HepG2 (cell line): Measurements from ENCODE around the gene KRT24. TPM values are rescaled to one million over a fixed set of nuclear protein-coding genes. Genes with fewer than 3 reads are reported as not detected.
A peak's percentile ranks its signal among the peaks of the same experiment; 100 is the strongest.

Experiments used
- ARHGAP35 ChIP-seq: sonication (generic); formaldehyde crosslinking; IDR thresholded peaks from 2 replicates; pipeline ENCODE4 v1.9.0; 2022; ENCODE audit warnings: mild to moderate bottlenecking, inconsistent platforms, moderate library complexity, missing genetic modification reagents, borderline replicate concordance
- ARNT2 ChIP-seq: sonication (generic); formaldehyde crosslinking; IDR thresholded peaks from 2 replicates; pipeline ENCODE4 v1.8.0; 2022; ENCODE audit warnings: mild to moderate bottlenecking, low read depth, missing genetic modification reagents, moderate library complexity
- HES4 ChIP-seq: sonication (generic); formaldehyde crosslinking; IDR thresholded peaks from 2 replicates; pipeline ENCODE4 v1.9.0; 2021; ENCODE audit warnings: mild to moderate bottlenecking, missing genetic modification reagents, borderline replicate concordance
- HHEX ChIP-seq: IDR thresholded peaks from 2 replicates; pipeline ENCODE4 v1.6.1; 2016; ENCODE audit warnings: control low read depth
- MAZ ChIP-seq, 2 experiments: sonication (generic) in 1 of 2; formaldehyde crosslinking in 1 of 2; IDR thresholded peaks; 2 replicates each; pipeline versions ENCODE4 v1.5.0 to v1.6.1; 2012 to 2020; ENCODE audit warnings: low read depth in 2 of 2, mild to moderate bottlenecking in 2 of 2, borderline replicate concordance in 1 of 2, improper control_type of control experiment in 1 of 2, low read length in 1 of 2, missing genetic modification reagents in 1 of 2, moderate library complexity in 1 of 2
- MEF2D ChIP-seq: sonication (generic); formaldehyde crosslinking; IDR thresholded peaks from 2 replicates; pipeline ENCODE4 v1.5.1; 2020; ENCODE audit warnings: mild to moderate bottlenecking, missing genetic modification reagents
- MXD4 ChIP-seq: IDR thresholded peaks from 2 replicates; pipeline ENCODE4 v1.6.1; 2016; ENCODE audit warnings: mild to moderate bottlenecking, missing biosample characterization, missing genetic modification reagents
- MYC ChIP-seq: sonication (generic); formaldehyde crosslinking; IDR thresholded peaks from 2 replicates; pipeline ENCODE4 v1.9.0; 2021; ENCODE audit warnings: missing genetic modification reagents, borderline replicate concordance
- NCOR1 ChIP-seq: fragments of 200-600 bp; sonication (generic); IDR thresholded peaks from 2 replicates; pipeline ENCODE4 v1.7.0; 2017; ENCODE audit warnings: antibody characterized with exemption, low read length, borderline replicate concordance
- NFE2L2 ChIP-seq: fragments of 150-350 bp; IDR thresholded peaks from 2 replicates; pipeline ENCODE4 v1.6.1; 2014; ENCODE audit warnings: low read length
- RBM39 ChIP-seq: fragments of 200-400 bp; formaldehyde crosslinking; IDR thresholded peaks from one replicate; pipeline ENCODE4 v1.6.1; 2018; ENCODE audit warnings: antibody characterized with exemption, mild to moderate bottlenecking, low read depth, low read length; ENCODE audit not compliant: poor library complexity, severe bottlenecking
- SMYD3 ChIP-seq: sonication (generic); formaldehyde crosslinking; IDR thresholded peaks from 2 replicates; pipeline ENCODE4 v1.8.1; 2023; ENCODE audit warnings: mild to moderate bottlenecking, missing genetic modification reagents
- TAF1 ChIP-seq: sonication (generic); formaldehyde crosslinking; IDR thresholded peaks from 2 replicates; pipeline ENCODE4 v1.4.0; 2020; ENCODE audit warnings: missing genetic modification reagents
- ZMYM4 ChIP-seq: sonication (generic); formaldehyde crosslinking; IDR thresholded peaks from 2 replicates; pipeline ENCODE4 v1.8.1; 2023; ENCODE audit warnings: mild to moderate bottlenecking, missing genetic modification reagents
- ZNF143 ChIP-seq: sonication (generic); formaldehyde crosslinking; IDR thresholded peaks from 2 replicates; pipeline ENCODE4 v1.4.0; 2020; ENCODE audit warnings: missing genetic modification reagents
- ZNF367 ChIP-seq: sonication (generic); formaldehyde crosslinking; IDR thresholded peaks from 2 replicates; pipeline ENCODE4 v1.4.0; 2020; ENCODE audit warnings: missing genetic modification reagents, borderline replicate concordance
- ZNF543 ChIP-seq: sonication (generic); formaldehyde crosslinking; IDR thresholded peaks from 2 replicates; pipeline ENCODE4 v1.4.0; 2020; ENCODE audit warnings: mild to moderate bottlenecking, missing genetic modification reagents
- ZNF747 ChIP-seq: sonication (generic); formaldehyde crosslinking; IDR thresholded peaks from 2 replicates; pipeline ENCODE4 v1.8.1; 2023; ENCODE audit warnings: missing genetic modification reagents, mild to moderate bottlenecking, borderline replicate concordance
- ZNF777 ChIP-seq: sonication (generic); formaldehyde crosslinking; IDR thresholded peaks from 2 replicates; pipeline ENCODE4 v1.4.0; 2020; ENCODE audit warnings: missing genetic modification reagents
- ZSCAN21 ChIP-seq: sonication (generic); formaldehyde crosslinking; IDR thresholded peaks from 2 replicates; pipeline ENCODE4 v1.8.0; 2022; ENCODE audit warnings: mild to moderate bottlenecking, missing genetic modification reagents, moderate library complexity, borderline replicate concordance
- polyA plus RNA-seq, 8 experiments: library from polyadenylated mRNA; depleted of rRNA in 3 of 8; stranded (reverse) in 7 of 8; unstranded in 1 of 8; fragments of >200 nt; fragmentation: Illumina TruSeq in 4 of 8; extraction: Trizol in 4 of 8; gene quantifications; 2 replicates each; pipeline versions ENCODE4 v1.2.1 to v1.2.3, GENCODE V29; 2011 to 2016; ENCODE audit warnings: low read depth in 4 of 8, missing spikeins in 1 of 8, mixed read lengths in 1 of 8; ENCODE audit not compliant: insufficient read depth in 1 of 8
- total RNA-seq, 5 experiments: library from RNA; depleted of rRNA; stranded (reverse); fragments of >200 nt; fragmentation: Illumina TruSeq; extraction: Trizol; gene quantifications; 2 replicates each; pipeline ENCODE4 v1.2.3, GENCODE V29; 2016; ENCODE audit warnings: low read depth in 1 of 5
- TF ChIP-seq, protein P1 (sequence below): sonication (generic); formaldehyde crosslinking; IDR thresholded peaks from 2 replicates; pipeline ENCODE4 v1.4.0; 2020; ENCODE audit warnings: mild to moderate bottlenecking, low read depth, missing genetic modification reagents
- TF ChIP-seq, protein P2 (sequence below): sonication (generic); formaldehyde crosslinking; IDR thresholded peaks from 2 replicates; pipeline ENCODE4 v1.4.0; 2020; ENCODE audit warnings: missing genetic modification reagents
- TF ChIP-seq, protein P3 (sequence below): sonication (generic); formaldehyde crosslinking; IDR thresholded peaks from 2 replicates; pipeline ENCODE4 v1.5.0; 2020; ENCODE audit warnings: missing genetic modification reagents, mild to moderate bottlenecking, borderline replicate concordance
- TF ChIP-seq, protein P4 (sequence below): sonication (generic); formaldehyde crosslinking; IDR thresholded peaks from 2 replicates; pipeline ENCODE4 v1.8.1; 2023; ENCODE audit warnings: mild to moderate bottlenecking, moderate library complexity, missing genetic modification reagents

The KRT24 gene
- total and polyA plus RNA-seq, 2 of the 13 experiments (the other 11 are each of a cell fraction or from before 2014, with no cell fraction given), result not detected

DNA sequence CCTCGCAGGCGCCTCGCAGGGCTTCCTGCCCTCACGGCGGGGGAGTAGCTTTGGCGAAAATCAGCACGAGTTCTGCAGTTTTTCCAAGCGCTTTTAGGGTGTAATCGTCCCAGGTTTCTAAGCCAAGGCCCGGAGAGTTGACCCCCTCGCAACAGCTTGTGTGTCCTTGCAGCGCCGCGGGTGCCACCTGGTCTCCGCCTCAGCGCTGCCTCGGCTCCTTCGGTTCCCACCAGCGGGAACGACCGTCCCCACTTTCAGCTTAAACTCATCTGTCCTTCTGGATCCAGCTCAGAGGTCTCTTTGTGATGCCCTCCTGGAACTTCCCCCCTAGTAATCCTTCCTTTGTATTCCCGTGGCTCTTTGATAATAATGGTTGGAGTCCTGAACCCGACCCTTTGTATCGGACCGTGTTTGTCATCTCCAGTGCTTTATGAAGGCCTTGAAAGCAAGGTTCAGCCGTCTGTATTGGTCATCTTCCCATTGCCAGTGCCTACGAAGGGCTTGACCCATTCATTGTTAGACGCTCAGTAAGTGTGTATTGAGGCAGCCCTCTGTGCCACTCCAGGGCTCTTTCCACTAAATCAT lies 55.1 kb downstream of the KRT24 start (continued):
- TF ChIP-seq NFE2L2 (0 out of 2 replicates have a peak, but pooled peaks have one; percentile 3), ZNF747 (CRISPR knock-in tag) (0 out of 2 replicates have a peak, but pooled peaks have one; percentile 9), MYC (peak; percentile 79; the same call in 1 of the 2 replicates), ARHGAP35 (CRISPR knock-in tag) (0 out of 2 replicates have a peak, but pooled peaks have one; percentile 47), ZNF367 (CRISPR knock-in tag) (0 out of 2 replicates have a peak, but pooled peaks have one; percentile 1), ZNF143 (CRISPR knock-in tag) (0 out of 2 replicates have a peak, but pooled peaks have one; percentile 4), ZSCAN21 (CRISPR knock-in tag) (no peak), SMYD3 (0 out of 2 replicates have a peak, but pooled peaks have one; percentile 17), ZMYM4 (CRISPR knock-in tag) (peak; percentile 13; the same call in 1 of the 2 replicates), ZNF777 (peak; percentile 29), RBM39 (no peak), NCOR1 (no peak), ARNT2 (CRISPR knock-in tag) (peak; percentile 27; the same call in 1 of the 2 replicates), TAF1 (CRISPR knock-in tag) (0 out of 2 replicates have a peak, but pooled peaks have one; percentile 53), HHEX (no peak), ZNF543 (CRISPR knock-in tag) (0 out of 2 replicates have a peak, but pooled peaks have one; percentile 62), HES4 (no peak), MXD4 (peak; percentile 52; the same call in 1 of the 2 replicates), MEF2D (CRISPR knock-in tag) (0 out of 2 replicates have a peak, but pooled peaks have one; percentile 2), MAZ (IDR thresholded peaks at IDR 0.05; ENCODE audit: borderline replicate concordance, low read depth, low read length) (no peak), MAZ (CRISPR knock-in tag; IDR thresholded peaks at IDR 0.05; ENCODE audit: low read depth) (0 out of 2 replicates have a peak, but pooled peaks have one; percentile 16)
- TF ChIP-seq, protein P1, sequence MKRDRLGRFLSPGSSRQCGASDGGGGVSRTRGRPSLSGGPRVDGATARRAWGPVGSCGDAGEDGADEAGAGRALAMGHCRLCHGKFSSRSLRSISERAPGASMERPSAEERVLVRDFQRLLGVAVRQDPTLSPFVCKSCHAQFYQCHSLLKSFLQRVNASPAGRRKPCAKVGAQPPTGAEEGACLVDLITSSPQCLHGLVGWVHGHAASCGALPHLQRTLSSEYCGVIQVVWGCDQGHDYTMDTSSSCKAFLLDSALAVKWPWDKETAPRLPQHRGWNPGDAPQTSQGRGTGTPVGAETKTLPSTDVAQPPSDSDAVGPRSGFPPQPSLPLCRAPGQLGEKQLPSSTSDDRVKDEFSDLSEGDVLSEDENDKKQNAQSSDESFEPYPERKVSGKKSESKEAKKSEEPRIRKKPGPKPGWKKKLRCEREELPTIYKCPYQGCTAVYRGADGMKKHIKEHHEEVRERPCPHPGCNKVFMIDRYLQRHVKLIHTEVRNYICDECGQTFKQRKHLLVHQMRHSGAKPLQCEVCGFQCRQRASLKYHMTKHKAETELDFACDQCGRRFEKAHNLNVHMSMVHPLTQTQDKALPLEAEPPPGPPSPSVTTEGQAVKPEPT, result peak; percentile 12; the same call in 1 of the 2 replicates
- TF ChIP-seq, protein P2, sequence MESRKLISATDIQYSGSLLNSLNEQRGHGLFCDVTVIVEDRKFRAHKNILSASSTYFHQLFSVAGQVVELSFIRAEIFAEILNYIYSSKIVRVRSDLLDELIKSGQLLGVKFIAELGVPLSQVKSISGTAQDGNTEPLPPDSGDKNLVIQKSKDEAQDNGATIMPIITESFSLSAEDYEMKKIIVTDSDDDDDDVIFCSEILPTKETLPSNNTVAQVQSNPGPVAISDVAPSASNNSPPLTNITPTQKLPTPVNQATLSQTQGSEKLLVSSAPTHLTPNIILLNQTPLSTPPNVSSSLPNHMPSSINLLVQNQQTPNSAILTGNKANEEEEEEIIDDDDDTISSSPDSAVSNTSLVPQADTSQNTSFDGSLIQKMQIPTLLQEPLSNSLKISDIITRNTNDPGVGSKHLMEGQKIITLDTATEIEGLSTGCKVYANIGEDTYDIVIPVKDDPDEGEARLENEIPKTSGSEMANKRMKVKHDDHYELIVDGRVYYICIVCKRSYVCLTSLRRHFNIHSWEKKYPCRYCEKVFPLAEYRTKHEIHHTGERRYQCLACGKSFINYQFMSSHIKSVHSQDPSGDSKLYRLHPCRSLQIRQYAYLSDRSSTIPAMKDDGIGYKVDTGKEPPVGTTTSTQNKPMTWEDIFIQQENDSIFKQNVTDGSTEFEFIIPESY (CRISPR knock-in tag), result no peak
- TF ChIP-seq, protein P3, sequence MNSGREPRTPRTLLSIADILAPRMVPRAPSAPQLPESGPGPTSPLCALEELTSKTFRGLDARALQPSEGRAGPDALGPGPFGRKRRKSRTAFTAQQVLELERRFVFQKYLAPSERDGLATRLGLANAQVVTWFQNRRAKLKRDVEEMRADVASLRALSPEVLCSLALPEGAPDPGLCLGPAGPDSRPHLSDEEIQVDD, result 0 out of 2 replicates have a peak, but pooled peaks have one; percentile 2
- TF ChIP-seq, protein P4, sequence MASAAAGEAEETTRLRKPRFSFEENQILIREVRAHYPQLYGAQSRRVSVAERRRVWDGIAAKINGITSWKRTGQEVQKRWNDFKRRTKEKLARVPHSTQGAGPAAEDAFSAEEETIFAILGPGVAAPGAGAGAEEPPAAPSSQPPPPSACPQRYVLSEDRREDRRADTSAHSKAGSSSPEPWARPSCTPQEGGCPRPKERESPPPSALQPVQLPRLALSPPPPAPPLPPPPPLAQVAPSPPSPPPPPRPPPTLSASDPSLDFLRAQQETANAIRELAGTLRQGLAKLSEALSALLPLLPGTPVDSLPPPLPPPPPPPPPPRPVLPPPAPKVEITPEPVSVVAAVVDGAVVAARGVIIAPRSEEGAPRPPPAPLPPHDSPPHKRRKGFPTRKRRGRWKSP, result peak; percentile 84; the same call in 1 of the 2 replicates
